ENCODE results near the gene B4GALT5. TPM values are rescaled to one million over a fixed set of nuclear protein-coding genes. Genes with fewer than 3 reads are reported as not detected.

The B4GALT5 gene
- polyA plus RNA-seq, 2 of the 4 experiments (the other 2 are of a cell fraction): 84.0 to 88.7 TPM

GRCh38 chr20:49631856-49632418 lies 81.7 kb downstream of the B4GALT5 start:
- Histone ChIP-seq H3K4me1 (peaks cover 30% of the 10 kb centered on the region; the same call in 2 of the 3 replicates), H3K4me2 (no peak overlapping the region), H3K4me3 (no peak overlapping the region), H3K9me3 (peaks cover 9% of the 10 kb centered on the region), H3K27ac (peak overlapping the region in 1 of 2 experiments; percentile 61; a peak in 3 of 6 replicates)
- CTCF ChIA-PET: interaction anchor here (3.8 to 4.3 kb wide), 2 partner anchors 22 to 214 kb away, joined by 14 to 17 read pairs; no protein-coding TSS in a partner anchor
- TF ChIP-seq ELK1 (IDR thresholded peaks at IDR 0.05; ENCODE audit: low read depth, low read length): no peak
- 0 out of 2 replicates have a peak, but pooled peaks have one; percentile 17 for TF ChIP-seq HOXA7 (CRISPR knock-in tag; IDR thresholded peaks at IDR 0.05)
- no peak for ATAC-seq
- POLR2A ChIA-PET: no interaction called here
- 93% methylated on average over 15 of the region's 15 CpGs for WGBS (ENCODE audit: missing lambda C conversion rate)
- no peak for FAIRE-seq
- DNase-seq (ENCODE audit: low read depth in 1 of 2, low spot score in 1 of 2): no peak

- DNase-seq (ENCODE audit: low read depth in 1 of 2, low spot score in 1 of 2) (no peak), FAIRE-seq (no peak), ATAC-seq (peak; percentile 26 to 58; a peak in 4 of 6 replicates)
- Histone ChIP-seq H3K4me2 (no peak overlapping the region), H3K9me3 (peaks cover 9% of the 10 kb centered on the region), H3K4me1 (peaks cover 36% of the 10 kb centered on the region; the same call in 2 of the 3 replicates), H3K4me3 (no peak overlapping the region), H3K27ac (peak overlapping the region in 1 of 2 experiments; percentile 61; a peak in 3 of 6 replicates)
- ChIA-PET CTCF (interaction anchor here (0.7 to 3.6 kb wide), 7 partner anchors 17 to 259 kb away, joined by 3 to 17 read pairs (median 4); no protein-coding TSS in a partner anchor), POLR2A (no interaction called here)
- TF ChIP-seq FOSL2 (IDR thresholded peaks at IDR 0.05): no peak
- no peak for TF ChIP-seq FOSL2 (CRISPR knock-in tag; IDR thresholded peaks at IDR 0.05)
- TF ChIP-seq PHF8 (IDR thresholded peaks at IDR 0.05; ENCODE audit: borderline replicate concordance, low read depth): no peak
- TF ChIP-seq RFX5 (IDR thresholded peaks at IDR 0.05): no peak
- no peak for TF ChIP-seq FOXS1 (CRISPR knock-in tag; IDR thresholded peaks at IDR 0.05)
- no peak for TF ChIP-seq HOXB5 (CRISPR knock-in tag; IDR thresholded peaks at IDR 0.05)
- TF ChIP-seq TP53 (CRISPR knock-in tag; IDR thresholded peaks at IDR 0.05): peak; percentile 48; the same call in 1 of the 2 replicates
- no peak for TF ChIP-seq ATOH8 (CRISPR knock-in tag; IDR thresholded peaks at IDR 0.05; ENCODE audit: low read depth)
- TF ChIP-seq ZC3H11A (IDR thresholded peaks at IDR 0.05): no peak
- no peak for TF ChIP-seq JUN (IDR thresholded peaks at IDR 0.05)
- TF ChIP-seq ZFP36 (IDR thresholded peaks at IDR 0.05; ENCODE audit: borderline replicate concordance, partially characterized antibody): no peak
- 0 out of 2 replicates have a peak, but pooled peaks have one; percentile 42 for TF ChIP-seq HMGXB4 (CRISPR knock-in tag; IDR thresholded peaks at IDR 0.05; ENCODE audit: borderline replicate concordance)
- no peak for TF ChIP-seq EHF (CRISPR knock-in tag; IDR thresholded peaks at IDR 0.05)
- no peak for TF ChIP-seq BCL3 (IDR thresholded peaks at IDR 0.05)
- no peak for TF ChIP-seq ZNF302 (CRISPR knock-in tag; IDR thresholded peaks at IDR 0.05)
- 0 out of 2 replicates have a peak, but pooled peaks have one; percentile 56 for TF ChIP-seq TFCP2L1 (CRISPR knock-in tag; IDR thresholded peaks at IDR 0.05)
- WGBS (ENCODE audit: missing lambda C conversion rate): 74% methylated on average over 9 of the region's 9 CpGs
Observed at GRCh38 chr20:49631061-49631716, 82.5 kb downstream of the B4GALT5 start.

Measured in A549 (cell line).